Natural killer cell (primary cell): ENCODE data around the gene SSR2. TPM values are rescaled to one million over a fixed set of nuclear protein-coding genes. Genes with fewer than 3 reads are reported as not detected.

Source experiments
- ATAC-seq, 3 donors: fragments of 150-1000 bp in 2 of 3; fragments of 200-7000 bp in 1 of 3; cut with Tn5 transposase; 1 replicate in 1 of 3; 2 replicates in 2 of 3; pipeline ENCODE4 v1.10.0; 2021; ENCODE audit warnings: mild to moderate bottlenecking in 2 of 3, moderate library complexity in 2 of 3
- DNase-seq, 2 donors: peaks; one replicate each; pipeline versions ENCODE4 v3.0.0 to v3.0.0-alpha.2; 2013 to 2021; ENCODE audit warnings: mixed read lengths in 1 of 2
- H3K27ac ChIP-seq: one replicate; pipeline ENCODE4 v1.5.1; 2013; ENCODE audit warnings: mild to moderate bottlenecking, low read length
- H3K27me3 ChIP-seq: one replicate; pipeline ENCODE4 v1.6.1; 2013; ENCODE audit warnings: low read length; ENCODE audit not compliant: control insufficient read depth, insufficient read depth
- H3K36me3 ChIP-seq: one replicate; pipeline ENCODE4 v1.6.1; 2013; ENCODE audit warnings: low read length; ENCODE audit not compliant: control insufficient read depth, insufficient read depth
- H3K4me1 ChIP-seq: one replicate; pipeline ENCODE4 v1.6.1; 2013; ENCODE audit warnings: low read length; ENCODE audit not compliant: control insufficient read depth, insufficient read depth
- H3K4me3 ChIP-seq: one replicate; pipeline ENCODE4 v1.5.1; 2013; ENCODE audit warnings: low read length
- H3K9me3 ChIP-seq: one replicate; pipeline ENCODE4 v1.6.1; 2013; ENCODE audit warnings: low read length; ENCODE audit not compliant: control insufficient read depth, insufficient read depth
- H3K27ac Mint-ChIP-seq, 2 donors: one replicate each; pipeline ENCODE4 v1.8.0; 2022; ENCODE audit warnings: mild to moderate bottlenecking in 2 of 2, mixed read lengths in 2 of 2, moderate library complexity in 1 of 2
- H3K27me3 Mint-ChIP-seq, 2 donors: one replicate each; pipeline ENCODE4 v1.8.0; 2022; ENCODE audit warnings: low read depth in 2 of 2, mixed read lengths in 2 of 2
- H3K36me3 Mint-ChIP-seq: one replicate; pipeline ENCODE4 v1.8.0; 2022; ENCODE audit warnings: mixed read lengths
- H3K4me1 Mint-ChIP-seq, 2 donors: one replicate each; pipeline ENCODE4 v1.8.0; 2022; ENCODE audit warnings: mixed read lengths in 2 of 2
- H3K4me3 Mint-ChIP-seq: one replicate; pipeline ENCODE4 v1.8.0; 2022; ENCODE audit warnings: mild to moderate bottlenecking, moderate library complexity, mixed read lengths
- H3K9me3 Mint-ChIP-seq, 2 donors: one replicate each; pipeline ENCODE4 v1.8.0; 2022; ENCODE audit warnings: mixed read lengths in 2 of 2
- WGBS: methylation state at CpG from one replicate; pipeline ENCODE4 v1.1.7; 2013; ENCODE audit warnings: missing lambda C conversion rate; ENCODE audit not compliant: insufficient coverage; 5-methylcytosine and 5-hydroxymethylcytosine counted together
- intact Hi-C: fragments of 100-400 bp; cut with micrococcal nuclease; formaldehyde crosslinking; loops from one replicate; pipeline ENCODE4 v1.14.2; 2022
- total RNA-seq, 4 donors: library from RNA; stranded (reverse); fragments of 120-200 nt in 1 of 4; gene quantifications; one replicate each; pipeline versions ENCODE4 v1.2.3 to v1.2.4, GENCODE V29; 2013 to 2022
- TF ChIP-seq, protein P1 (sequence below): fragments of 200-600 bp; IDR thresholded peaks from one replicate; pipeline ENCODE4 v1.8.0; 2022; ENCODE audit warnings: antibody characterized with exemption

The SSR2 gene
- total RNA-seq, 3 donors from 2014 or later (not counting 1 experiment from before 2014, with no cell fraction given): 209 to 215 (median 211) TPM

DNA sequence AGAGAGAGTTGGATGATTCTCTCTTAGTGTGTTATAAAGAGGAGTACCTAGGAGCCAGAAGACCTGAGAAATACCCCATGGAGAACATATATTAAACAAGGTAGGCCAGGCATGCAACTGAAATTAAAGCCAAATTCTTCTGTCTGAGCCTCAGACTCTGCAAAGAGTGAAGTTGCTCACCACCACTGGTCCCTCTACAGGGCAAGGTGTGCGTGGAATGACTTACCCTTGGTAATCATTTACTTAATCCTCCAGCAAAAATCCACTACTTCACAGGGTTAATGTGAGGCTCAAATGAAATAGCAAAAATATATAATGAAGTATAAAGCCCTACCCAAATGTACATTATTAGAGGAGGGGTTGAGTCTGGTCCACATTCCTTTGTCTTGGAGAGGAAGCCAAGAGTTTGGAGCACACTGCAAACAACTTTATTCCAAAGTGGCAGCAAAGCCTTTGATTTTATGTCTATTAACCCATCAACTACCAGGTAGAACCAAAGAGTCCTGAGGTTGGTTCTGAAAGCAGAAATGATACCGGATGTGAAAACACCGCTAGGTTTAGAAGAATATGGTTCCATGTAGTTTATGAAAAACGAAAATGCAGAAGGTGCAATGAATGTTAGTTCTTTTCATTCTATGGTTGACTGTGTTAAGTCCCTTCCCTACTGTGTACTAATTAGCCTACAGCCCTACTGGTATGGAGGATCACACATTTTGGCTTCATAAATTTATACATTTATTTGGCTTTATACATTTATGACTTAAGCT lies 8.5 kb downstream of the SSR2 start:
- ATAC-seq (no peak), DNase-seq (no peak)
- H3K4me1 ChIP-seq: no peaks in the 10 kb centered on the region
- no peak overlapping the region for H3K4me3 Mint-ChIP-seq
- no peaks in the 10 kb centered on the region for H3K27me3 Mint-ChIP-seq
- intact Hi-C loops: no loop called here
- peaks cover 27% of the 10 kb centered on the region for H3K36me3 Mint-ChIP-seq
- no peak overlapping the region for H3K4me3 ChIP-seq
- WGBS: no CpG with 5 or more reads among the region's 4 CpGs
- H3K27ac Mint-ChIP-seq: peak overlapping the region in 1 of 2 donors; percentile 38
- peaks cover 65% of the 10 kb centered on the region for H3K36me3 ChIP-seq
- no peaks in the 10 kb centered on the region for H3K27me3 ChIP-seq
- peaks cover 20 to 21% of the 10 kb centered on the region in 2 donors for H3K4me1 Mint-ChIP-seq
- H3K27ac ChIP-seq: no peak overlapping the region
- no peaks in the 10 kb centered on the region for H3K9me3 Mint-ChIP-seq
- no peaks in the 10 kb centered on the region for H3K9me3 ChIP-seq
- TF ChIP-seq, protein P1, sequence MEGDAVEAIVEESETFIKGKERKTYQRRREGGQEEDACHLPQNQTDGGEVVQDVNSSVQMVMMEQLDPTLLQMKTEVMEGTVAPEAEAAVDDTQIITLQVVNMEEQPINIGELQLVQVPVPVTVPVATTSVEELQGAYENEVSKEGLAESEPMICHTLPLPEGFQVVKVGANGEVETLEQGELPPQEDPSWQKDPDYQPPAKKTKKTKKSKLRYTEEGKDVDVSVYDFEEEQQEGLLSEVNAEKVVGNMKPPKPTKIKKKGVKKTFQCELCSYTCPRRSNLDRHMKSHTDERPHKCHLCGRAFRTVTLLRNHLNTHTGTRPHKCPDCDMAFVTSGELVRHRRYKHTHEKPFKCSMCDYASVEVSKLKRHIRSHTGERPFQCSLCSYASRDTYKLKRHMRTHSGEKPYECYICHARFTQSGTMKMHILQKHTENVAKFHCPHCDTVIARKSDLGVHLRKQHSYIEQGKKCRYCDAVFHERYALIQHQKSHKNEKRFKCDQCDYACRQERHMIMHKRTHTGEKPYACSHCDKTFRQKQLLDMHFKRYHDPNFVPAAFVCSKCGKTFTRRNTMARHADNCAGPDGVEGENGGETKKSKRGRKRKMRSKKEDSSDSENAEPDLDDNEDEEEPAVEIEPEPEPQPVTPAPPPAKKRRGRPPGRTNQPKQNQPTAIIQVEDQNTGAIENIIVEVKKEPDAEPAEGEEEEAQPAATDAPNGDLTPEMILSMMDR: no peak

DNA sequence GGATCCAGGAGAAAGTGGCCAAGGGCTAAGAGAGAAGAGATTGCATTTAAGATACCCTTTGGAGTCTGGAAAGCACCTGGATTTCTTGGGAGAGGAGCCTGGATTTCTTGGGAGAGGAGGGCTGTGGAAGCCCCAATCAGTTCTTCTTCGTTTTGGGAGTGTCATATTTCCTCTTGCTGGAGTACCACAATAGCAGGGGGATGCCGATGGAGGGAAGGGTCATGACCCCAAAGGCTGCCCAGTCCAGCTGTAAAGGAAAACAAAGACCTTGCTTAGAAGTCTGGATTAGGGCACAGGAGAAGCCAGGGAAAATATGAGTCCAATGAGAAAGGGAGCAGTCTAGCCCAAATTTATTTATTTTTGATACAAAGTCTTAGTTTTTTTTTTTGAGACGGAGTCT lies 11.3 kb downstream of the SSR2 start:
- no peaks in the 10 kb centered on the region for H3K27me3 Mint-ChIP-seq
- H3K9me3 Mint-ChIP-seq: no peaks in the 10 kb centered on the region
- peaks cover 33 to 39% of the 10 kb centered on the region in 2 donors for H3K4me1 Mint-ChIP-seq
- intact Hi-C loops: no loop called here
- H3K4me3 Mint-ChIP-seq: no peak overlapping the region
- H3K36me3 Mint-ChIP-seq: peaks cover 27% of the 10 kb centered on the region
- peaks cover 18% of the 10 kb centered on the region for H3K4me1 ChIP-seq
- H3K36me3 ChIP-seq: peaks cover 57% of the 10 kb centered on the region
- no peak overlapping the region for H3K27ac ChIP-seq
- 87% methylated on average over 3 of the region's 3 CpGs for WGBS
- ATAC-seq (no peak), DNase-seq (no peak)
- no peaks in the 10 kb centered on the region for H3K9me3 ChIP-seq
- TF ChIP-seq, protein P1: no peak
- peak overlapping the region; percentile 62 to 70 for H3K27ac Mint-ChIP-seq
- no peak overlapping the region for H3K4me3 ChIP-seq
- H3K27me3 ChIP-seq: no peaks in the 10 kb centered on the region

DNA sequence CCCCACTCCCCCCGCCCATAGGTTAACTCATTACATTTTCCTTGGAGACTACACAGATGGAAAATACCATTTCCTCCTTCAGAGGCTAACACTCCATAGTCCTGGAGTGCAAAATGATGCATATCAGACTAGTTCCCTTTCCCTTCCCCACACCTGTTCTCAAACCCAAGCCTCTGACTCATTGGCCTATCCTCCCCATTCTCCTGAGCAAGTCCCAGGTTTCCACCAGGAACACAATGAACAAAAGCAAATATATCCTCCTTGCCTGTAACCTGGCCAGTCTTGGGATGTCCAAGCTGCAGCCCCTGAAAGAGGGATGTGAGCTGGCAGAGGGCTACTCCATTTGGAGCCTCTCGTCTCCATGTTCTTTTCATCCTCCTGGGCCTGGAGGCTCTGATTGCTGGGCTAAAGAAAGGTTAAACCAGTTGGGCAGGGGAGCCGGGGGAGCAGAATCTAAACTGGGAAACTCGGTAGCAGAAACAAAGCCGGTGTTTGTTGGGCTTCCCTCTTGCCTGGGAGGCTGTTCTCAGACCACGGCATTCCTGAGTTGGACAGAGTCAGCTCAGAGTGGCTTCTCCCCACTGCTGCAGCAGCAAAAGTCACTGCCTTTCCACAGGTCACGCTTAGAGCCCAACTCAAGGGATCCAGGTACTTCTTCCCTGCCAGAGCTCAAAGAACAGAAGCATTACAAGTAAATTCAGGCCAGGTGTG lies 13.9 kb downstream of the SSR2 start:
- no peaks in the 10 kb centered on the region for H3K27me3 Mint-ChIP-seq
- TF ChIP-seq, protein P1: no peak
- Histone ChIP-seq H3K36me3 (peaks cover 32% of the 10 kb centered on the region), H3K27me3 (no peaks in the 10 kb centered on the region), H3K4me1 (peaks cover 24% of the 10 kb centered on the region), H3K27ac (no peak overlapping the region), H3K9me3 (no peaks in the 10 kb centered on the region), H3K4me3 (no peak overlapping the region)
- H3K27ac Mint-ChIP-seq: peak overlapping the region in 1 of 2 donors; percentile 49
- H3K4me3 Mint-ChIP-seq: no peak overlapping the region
- intact Hi-C loops: no loop called here
- WGBS: 94% methylated on average over 6 of the region's 7 CpGs
- DNase-seq (no peak), ATAC-seq (no peak)
- H3K36me3 Mint-ChIP-seq: peaks cover 15% of the 10 kb centered on the region
- H3K4me1 Mint-ChIP-seq: peaks cover 28 to 35% of the 10 kb centered on the region in 2 donors
- no peaks in the 10 kb centered on the region for H3K9me3 Mint-ChIP-seq
